ENCODE measurements around the gene TBC1D3I.

Gene TBC1D3I

DNA sequence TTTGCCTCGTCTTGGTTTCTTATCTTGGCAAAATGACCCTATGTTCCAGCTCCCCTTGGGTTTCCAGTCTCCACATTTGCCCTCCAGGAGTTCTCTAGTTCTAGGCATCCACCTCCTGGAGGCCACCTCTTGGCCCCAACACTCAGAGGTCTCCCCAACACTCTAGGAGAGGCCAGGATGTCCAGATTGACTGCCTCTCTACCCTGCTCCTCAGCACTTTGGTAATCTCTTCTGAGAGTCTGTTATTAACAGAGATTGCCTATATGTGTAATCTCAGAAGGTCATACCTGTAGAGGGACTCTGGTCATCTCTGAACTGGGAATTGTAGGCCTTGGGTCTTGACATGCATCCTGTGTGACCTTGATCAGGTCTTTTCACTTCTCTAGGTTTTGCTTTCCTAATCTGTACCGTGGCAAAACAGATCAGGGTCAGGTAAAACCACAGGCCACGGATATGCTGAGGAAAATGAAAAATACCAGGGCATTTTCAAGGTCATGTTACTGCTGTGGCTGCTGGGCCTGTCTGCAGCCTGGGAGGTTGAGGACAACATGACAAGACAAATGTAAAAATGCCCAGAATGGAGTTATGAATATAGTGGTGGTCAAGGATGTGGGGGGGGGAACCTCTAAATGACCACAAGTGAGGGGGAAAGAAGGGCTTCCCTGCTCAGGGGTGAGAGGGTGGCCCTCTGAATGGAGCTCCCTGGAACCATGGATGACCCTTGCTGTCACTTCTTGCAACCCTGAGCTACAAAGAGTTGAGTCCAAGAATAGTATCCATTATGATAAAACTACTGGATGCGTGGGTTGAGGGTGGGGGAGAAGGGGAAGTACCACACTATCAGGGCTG is 58.5 kb downstream of the TBC1D3I start:
- no peak overlapping the region for H3K4me3 ChIP-seq (ENCODE audit: low read depth, low read length)
- TF ChIP-seq, protein P1, sequence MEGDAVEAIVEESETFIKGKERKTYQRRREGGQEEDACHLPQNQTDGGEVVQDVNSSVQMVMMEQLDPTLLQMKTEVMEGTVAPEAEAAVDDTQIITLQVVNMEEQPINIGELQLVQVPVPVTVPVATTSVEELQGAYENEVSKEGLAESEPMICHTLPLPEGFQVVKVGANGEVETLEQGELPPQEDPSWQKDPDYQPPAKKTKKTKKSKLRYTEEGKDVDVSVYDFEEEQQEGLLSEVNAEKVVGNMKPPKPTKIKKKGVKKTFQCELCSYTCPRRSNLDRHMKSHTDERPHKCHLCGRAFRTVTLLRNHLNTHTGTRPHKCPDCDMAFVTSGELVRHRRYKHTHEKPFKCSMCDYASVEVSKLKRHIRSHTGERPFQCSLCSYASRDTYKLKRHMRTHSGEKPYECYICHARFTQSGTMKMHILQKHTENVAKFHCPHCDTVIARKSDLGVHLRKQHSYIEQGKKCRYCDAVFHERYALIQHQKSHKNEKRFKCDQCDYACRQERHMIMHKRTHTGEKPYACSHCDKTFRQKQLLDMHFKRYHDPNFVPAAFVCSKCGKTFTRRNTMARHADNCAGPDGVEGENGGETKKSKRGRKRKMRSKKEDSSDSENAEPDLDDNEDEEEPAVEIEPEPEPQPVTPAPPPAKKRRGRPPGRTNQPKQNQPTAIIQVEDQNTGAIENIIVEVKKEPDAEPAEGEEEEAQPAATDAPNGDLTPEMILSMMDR (IDR thresholded peaks at IDR 0.05; ENCODE audit: low read depth, low read length, missing control alignments) = no peak
- DNase-seq (ENCODE audit: low read depth) = no peak
- in situ Hi-C loops (cut with HindIII; ENCODE audit: low sequenced_read_pairs) = loop anchor here (25.0 kb wide), 2 partner anchors 94 to 281 kb away; partner anchors contain the start of genes CCL4 and ZNHIT3

DNA sequence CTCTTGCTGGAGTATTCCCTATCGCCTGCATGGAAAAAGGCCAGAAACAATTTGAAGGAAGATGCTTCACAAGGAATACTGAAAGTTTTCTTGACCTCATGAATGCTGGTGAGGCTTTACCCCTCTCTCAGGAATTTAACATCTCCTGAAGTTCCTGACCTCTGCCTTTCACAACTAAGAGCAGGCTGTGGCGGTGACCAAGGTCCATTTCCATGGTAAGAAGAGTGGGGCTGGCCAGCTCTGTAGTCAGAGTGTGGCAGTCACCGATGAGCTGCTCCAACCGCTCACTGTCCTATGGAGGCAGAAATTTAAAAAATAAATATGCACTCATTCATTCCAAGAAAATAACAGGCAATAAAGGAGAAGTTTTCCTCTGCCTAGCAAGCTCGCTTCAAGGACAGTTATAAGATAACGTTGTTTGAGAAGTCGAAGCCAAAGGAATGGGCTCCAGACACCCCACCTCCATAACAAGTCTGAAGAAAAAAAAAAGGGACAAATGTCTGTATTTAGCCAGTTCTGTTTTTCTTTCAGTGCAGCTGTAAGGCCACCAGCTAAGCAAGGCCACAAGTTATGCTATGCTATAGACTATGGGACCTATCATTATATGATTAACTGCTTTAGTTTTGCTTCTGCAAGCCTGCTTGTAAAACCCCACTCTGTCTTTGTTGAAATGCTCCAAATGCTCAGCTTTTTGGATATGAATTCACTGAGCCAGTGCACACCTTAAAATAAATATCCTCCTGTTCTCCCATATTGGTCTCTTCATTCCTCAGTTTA is 59.5 kb downstream of the TBC1D3I start:
- DNase-seq (ENCODE audit: low read depth) = no peak
- in situ Hi-C loops (cut with HindIII; ENCODE audit: low sequenced_read_pairs) = loop anchor here (25.0 kb wide), 2 partner anchors 93 to 282 kb away; partner anchors contain the start of genes CCL4 and ZNHIT3
- H3K4me3 ChIP-seq (ENCODE audit: low read depth, low read length) = no peak overlapping the region
- TF ChIP-seq, protein P1 (IDR thresholded peaks at IDR 0.05; ENCODE audit: low read depth, low read length, missing control alignments) = no peak

Data from astrocyte of the cerebellum (primary cell).